PFSK-1 (cell line): ENCODE measurements around the gene SEC23A.

Experiments
- POLR2AphosphoS5 ChIP-seq: IDR thresholded peaks from 2 replicates; pipeline ENCODE4 v1.6.1; 2012; ENCODE audit warnings: low read depth, mild to moderate bottlenecking, control low read depth, low read length, moderate library complexity
- SIN3A ChIP-seq: IDR thresholded peaks from 2 replicates; pipeline ENCODE4 v1.6.1; 2012; ENCODE audit warnings: mild to moderate bottlenecking, low read length, moderate library complexity, borderline replicate concordance; ENCODE audit not compliant: insufficient read depth
- TAF1 ChIP-seq: IDR thresholded peaks from 2 replicates; pipeline ENCODE4 v1.6.1; 2012; ENCODE audit warnings: low read length, control low read depth, borderline replicate concordance; ENCODE audit not compliant: insufficient read depth
- TF ChIP-seq, protein P1 (sequence below), 2 experiments: IDR thresholded peaks; 2 replicates each; pipeline versions ENCODE4 v1.6.1 to v1.8.0; 2011 to 2012; ENCODE audit warnings: low read depth in 2 of 2, low read length in 2 of 2, control low read depth in 1 of 2, inconsistent platforms in 1 of 2, mild to moderate bottlenecking in 1 of 2, moderate library complexity in 1 of 2; ENCODE audit not compliant: insufficient read depth in 1 of 2

DNA sequence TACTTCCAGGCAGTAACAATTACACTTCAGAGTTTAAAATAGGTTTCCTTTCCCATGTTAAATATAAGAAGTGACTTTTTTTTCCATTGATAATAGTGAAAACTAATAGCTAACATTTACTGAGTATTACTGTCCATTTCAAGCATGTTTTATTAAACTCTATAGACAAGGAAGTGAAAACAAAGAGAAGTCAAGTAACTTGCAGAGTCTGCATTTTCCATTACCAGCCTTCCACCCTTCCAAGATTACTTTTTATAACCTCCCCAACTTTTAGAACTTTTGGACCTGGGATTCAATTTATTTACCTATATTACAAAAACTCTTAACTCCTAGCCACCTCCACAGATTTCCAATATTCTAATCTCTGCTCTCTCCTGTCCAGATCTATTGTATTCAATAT lies 67.7 kb downstream of the SEC23A start:
- TF ChIP-seq POLR2AphosphoS5 (no peak), SIN3A (no peak), TAF1 (no peak)
- TF ChIP-seq, protein P1, sequence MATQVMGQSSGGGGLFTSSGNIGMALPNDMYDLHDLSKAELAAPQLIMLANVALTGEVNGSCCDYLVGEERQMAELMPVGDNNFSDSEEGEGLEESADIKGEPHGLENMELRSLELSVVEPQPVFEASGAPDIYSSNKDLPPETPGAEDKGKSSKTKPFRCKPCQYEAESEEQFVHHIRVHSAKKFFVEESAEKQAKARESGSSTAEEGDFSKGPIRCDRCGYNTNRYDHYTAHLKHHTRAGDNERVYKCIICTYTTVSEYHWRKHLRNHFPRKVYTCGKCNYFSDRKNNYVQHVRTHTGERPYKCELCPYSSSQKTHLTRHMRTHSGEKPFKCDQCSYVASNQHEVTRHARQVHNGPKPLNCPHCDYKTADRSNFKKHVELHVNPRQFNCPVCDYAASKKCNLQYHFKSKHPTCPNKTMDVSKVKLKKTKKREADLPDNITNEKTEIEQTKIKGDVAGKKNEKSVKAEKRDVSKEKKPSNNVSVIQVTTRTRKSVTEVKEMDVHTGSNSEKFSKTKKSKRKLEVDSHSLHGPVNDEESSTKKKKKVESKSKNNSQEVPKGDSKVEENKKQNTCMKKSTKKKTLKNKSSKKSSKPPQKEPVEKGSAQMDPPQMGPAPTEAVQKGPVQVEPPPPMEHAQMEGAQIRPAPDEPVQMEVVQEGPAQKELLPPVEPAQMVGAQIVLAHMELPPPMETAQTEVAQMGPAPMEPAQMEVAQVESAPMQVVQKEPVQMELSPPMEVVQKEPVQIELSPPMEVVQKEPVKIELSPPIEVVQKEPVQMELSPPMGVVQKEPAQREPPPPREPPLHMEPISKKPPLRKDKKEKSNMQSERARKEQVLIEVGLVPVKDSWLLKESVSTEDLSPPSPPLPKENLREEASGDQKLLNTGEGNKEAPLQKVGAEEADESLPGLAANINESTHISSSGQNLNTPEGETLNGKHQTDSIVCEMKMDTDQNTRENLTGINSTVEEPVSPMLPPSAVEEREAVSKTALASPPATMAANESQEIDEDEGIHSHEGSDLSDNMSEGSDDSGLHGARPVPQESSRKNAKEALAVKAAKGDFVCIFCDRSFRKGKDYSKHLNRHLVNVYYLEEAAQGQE (IDR thresholded peaks at IDR 0.05; ENCODE audit: insufficient read depth in 1 of 2, low read depth in 2 of 2, low read length in 2 of 2): no peak
